H9 (cell line): ENCODE measurements around the gene SMAD7. TPM values are rescaled to one million over a fixed set of nuclear protein-coding genes. Genes with fewer than 3 reads are reported as not detected.
A peak's percentile ranks its signal among the peaks of the same experiment; 100 is the strongest.

Source experiments
- DNase-seq: peaks from one replicate; pipeline ENCODE4 v3.0.0-alpha.2; 2017
- H2AFZ ChIP-seq: one replicate; pipeline ENCODE4 v1.6.1; 2013; ENCODE audit warnings: mild to moderate bottlenecking, low read length, control low read depth, moderate library complexity
- H2AK5ac ChIP-seq: 2 replicates; pipeline ENCODE4 v1.6.1; 2013; ENCODE audit warnings: low read length, control low read depth, mixed read lengths; ENCODE audit not compliant: insufficient read length
- H2BK120ac ChIP-seq: one replicate; pipeline ENCODE4 v1.6.1; 2013; ENCODE audit warnings: low read depth, mild to moderate bottlenecking, low read length, control low read depth, inconsistent platforms; ENCODE audit not compliant: poor library complexity, severe bottlenecking
- H2BK12ac ChIP-seq: 2 replicates; pipeline ENCODE4 v1.6.1; 2013; ENCODE audit warnings: low read length, control low read depth, mixed read lengths, low read depth; ENCODE audit not compliant: insufficient read length
- H2BK15ac ChIP-seq: 2 replicates; pipeline ENCODE4 v1.6.1; 2013; ENCODE audit warnings: low read depth, low read length, control low read depth
- H2BK20ac ChIP-seq: one replicate; pipeline ENCODE4 v1.6.1; 2013; ENCODE audit warnings: low read depth, mild to moderate bottlenecking, low read length, control low read depth, inconsistent platforms; ENCODE audit not compliant: poor library complexity, severe bottlenecking
- H2BK5ac ChIP-seq: 2 replicates; pipeline ENCODE4 v1.6.1; 2013; ENCODE audit warnings: low read length, control low read depth, mixed read lengths; ENCODE audit not compliant: insufficient read length
- H3K14ac ChIP-seq: 2 replicates; pipeline ENCODE4 v1.6.1; 2013; ENCODE audit warnings: low read length, control low read depth; ENCODE audit not compliant: insufficient read depth
- H3K18ac ChIP-seq: 2 replicates; pipeline ENCODE4 v1.6.1; 2013; ENCODE audit warnings: low read depth, mild to moderate bottlenecking, mixed read lengths, low read length, control low read depth; ENCODE audit not compliant: insufficient read length
- H3K23ac ChIP-seq: 2 replicates; pipeline ENCODE4 v1.6.1; 2013; ENCODE audit warnings: low read length, control low read depth, mixed read lengths, low read depth; ENCODE audit not compliant: insufficient read length
- H3K23me2 ChIP-seq: 2 replicates; pipeline ENCODE4 v1.6.1; 2013; ENCODE audit warnings: low read depth, mild to moderate bottlenecking, mixed read lengths, low read length, control low read depth; ENCODE audit not compliant: insufficient read length, poor library complexity, severe bottlenecking
- H3K27ac ChIP-seq: 2 replicates; pipeline ENCODE4 v1.5.1; 2013; ENCODE audit warnings: low read length, control low read depth, mixed read lengths, low read depth; ENCODE audit not compliant: insufficient read length
- H3K27me3 ChIP-seq: 2 replicates; pipeline ENCODE4 v1.6.1; 2013; ENCODE audit warnings: low read length, control low read depth, inconsistent platforms; ENCODE audit not compliant: insufficient read depth
- H3K4ac ChIP-seq: 2 replicates; pipeline ENCODE4 v1.6.1; 2013; ENCODE audit warnings: low read depth, mild to moderate bottlenecking, control low read depth, inconsistent platforms, low read length, moderate library complexity
- H3K4me1 ChIP-seq: 2 replicates; pipeline ENCODE4 v1.6.1; 2013; ENCODE audit warnings: low read length, control low read depth, inconsistent platforms; ENCODE audit not compliant: insufficient read depth
- H3K4me2 ChIP-seq: 2 replicates; pipeline ENCODE4 v1.6.1; 2013; ENCODE audit warnings: low read length, control low read depth, mixed read lengths; ENCODE audit not compliant: insufficient read length, insufficient read depth
- H3K56ac ChIP-seq: 2 replicates; pipeline ENCODE4 v1.6.1; 2013; ENCODE audit warnings: low read depth, mild to moderate bottlenecking, mixed read lengths, low read length, control low read depth; ENCODE audit not compliant: insufficient read length
- H3K79me1 ChIP-seq: 2 replicates; pipeline ENCODE4 v1.6.1; 2013; ENCODE audit warnings: low read depth, mild to moderate bottlenecking, moderate library complexity, low read length, control low read depth, inconsistent platforms; ENCODE audit not compliant: insufficient read depth, poor library complexity, severe bottlenecking
- H3K79me2 ChIP-seq: 2 replicates; pipeline ENCODE4 v1.6.1; 2013; ENCODE audit warnings: low read length, control low read depth, inconsistent platforms; ENCODE audit not compliant: insufficient read depth
- H3K9ac ChIP-seq: 2 replicates; pipeline ENCODE4 v1.6.1; 2013; ENCODE audit warnings: low read length, control low read depth, mixed read lengths; ENCODE audit not compliant: insufficient read length; ENCODE audit errors: extremely low read depth
- H3K9me3 ChIP-seq: one replicate; pipeline ENCODE4 v1.6.1; 2013; ENCODE audit warnings: low read depth, low read length, inconsistent platforms; ENCODE audit not compliant: control insufficient read depth
- H3T11ph ChIP-seq: one replicate; pipeline ENCODE4 v1.6.1; 2013; ENCODE audit warnings: mild to moderate bottlenecking, low read length, control low read depth, inconsistent platforms
- H4K20me1 ChIP-seq: one replicate; pipeline ENCODE4 v1.6.1; 2013; ENCODE audit not compliant: control insufficient read depth, insufficient read length, insufficient read depth
- H4K5ac ChIP-seq: 2 replicates; pipeline ENCODE4 v1.6.1; 2013; ENCODE audit warnings: low read depth, mild to moderate bottlenecking, mixed read lengths, low read length, control low read depth; ENCODE audit not compliant: insufficient read length
- H4K8ac ChIP-seq: replicated peaks from 2 replicates; pipeline ENCODE4 v1.6.1; 2013; ENCODE audit warnings: low read length, control low read depth, mixed read lengths, low read depth; ENCODE audit not compliant: insufficient read length
- H4K91ac ChIP-seq: 2 replicates; pipeline ENCODE4 v1.6.1; 2013; ENCODE audit warnings: low read depth, mild to moderate bottlenecking, moderate library complexity, mixed read lengths, low read length, control low read depth; ENCODE audit not compliant: insufficient read length
- H3K27ac Mint-ChIP-seq, 3 experiments: 2 replicates in 2 of 3; 3 replicates in 1 of 3; pipeline ENCODE4 v1.8.0; 2020 to 2021; ENCODE audit warnings: mixed read lengths in 3 of 3, mild to moderate bottlenecking in 1 of 3, moderate library complexity in 1 of 3
- H3K27me3 Mint-ChIP-seq: 2 replicates; pipeline ENCODE4 v1.8.0; 2021; ENCODE audit warnings: low read depth, mild to moderate bottlenecking, moderate library complexity, mixed read lengths
- H3K36me3 Mint-ChIP-seq, 3 experiments: 2 replicates in 2 of 3; 3 replicates in 1 of 3; pipeline ENCODE4 v1.8.0; 2020 to 2021; ENCODE audit warnings: low read depth in 3 of 3, mixed read lengths in 3 of 3; ENCODE audit not compliant: insufficient read depth in 1 of 3
- H3K4me1 Mint-ChIP-seq, 2 experiments: 2 replicates each; pipeline ENCODE4 v1.8.0; 2020; ENCODE audit warnings: mixed read lengths in 2 of 2
- H3K4me3 Mint-ChIP-seq, 2 experiments: 2 replicates in 1 of 2; 3 replicates in 1 of 2; pipeline ENCODE4 v1.8.0; 2020 to 2021; ENCODE audit warnings: mild to moderate bottlenecking in 2 of 2, mixed read lengths in 2 of 2, moderate library complexity in 1 of 2
- H3K9me3 Mint-ChIP-seq, 2 experiments: 2 replicates in 1 of 2; 3 replicates in 1 of 2; pipeline ENCODE4 v1.8.0; 2020; ENCODE audit warnings: mild to moderate bottlenecking in 2 of 2, mixed read lengths in 2 of 2, moderate library complexity in 1 of 2
- CTCF ChIP-seq: fragments of 200-600 bp; sonication (generic); conservative IDR thresholded peaks from 3 replicates; pipeline ENCODE4 v1.8.0; 2021; ENCODE audit warnings: antibody characterized with exemption, mild to moderate bottlenecking
- WGBS: extraction: QIAGEN DNeasy Blood & Tissue Kit; methylation state at CpG from one replicate; pipeline ENCODE4 v1.1.7; 2013; ENCODE audit warnings: missing lambda C conversion rate, low lambda C conversion rate, mixed read lengths; ENCODE audit not compliant: insufficient read length; ENCODE audit errors: extremely low coverage; 5-methylcytosine and 5-hydroxymethylcytosine counted together
- total RNA-seq: library from RNA; stranded (reverse); gene quantifications from 2 replicates; pipeline ENCODE4 v1.2.1, GENCODE V29; 2021

Gene SMAD7
- total RNA-seq, 1 experiment from 2014 or later, result 27.7 TPM

- no peak overlapping the region for H2BK120ac ChIP-seq
- H4K20me1 ChIP-seq, result no peaks in the 10 kb centered on the region
- H3T11ph ChIP-seq, result no peak overlapping the region
- no peaks in the 10 kb centered on the region for H3K27me3 ChIP-seq
- no peak overlapping the region for H3K14ac ChIP-seq
- H3K9me3 Mint-ChIP-seq, result no peaks in the 10 kb centered on the region
- no peak overlapping the region for H3K27ac ChIP-seq
- H4K91ac ChIP-seq, result no peak overlapping the region
- H3K4me1 ChIP-seq, result peaks cover 7% of the 10 kb centered on the region
- H2BK20ac ChIP-seq, result no peak overlapping the region
- H2AK5ac ChIP-seq, result no peak overlapping the region
- no peaks in the 10 kb centered on the region for H3K79me1 ChIP-seq
- H2BK15ac ChIP-seq, result no peak overlapping the region
- DNase-seq, result peak; percentile 19
- no peak overlapping the region for H3K4me2 ChIP-seq
- no peak overlapping the region for H2BK12ac ChIP-seq
- no peak for TF ChIP-seq CTCF
- H3K4me1 Mint-ChIP-seq, result peaks cover 43 to 50% of the 10 kb centered on the region in 2 experiments
- H3K79me2 ChIP-seq, result peaks cover 23% of the 10 kb centered on the region; the same call in 1 of the 2 replicates
- WGBS, result no CpG with 5 or more reads among the region's 7 CpGs
- no peak overlapping the region for H4K5ac ChIP-seq
- no peak overlapping the region for H3K56ac ChIP-seq
- no peak overlapping the region for H3K23ac ChIP-seq
- no peaks in the 10 kb centered on the region for H3K27me3 Mint-ChIP-seq
- H3K18ac ChIP-seq, result no peak overlapping the region
- H3K23me2 ChIP-seq, result no peaks in the 10 kb centered on the region
- H3K9ac ChIP-seq, result no peak overlapping the region
- H3K27ac Mint-ChIP-seq, result peak overlapping the region in 1 of 3 experiments; percentile 49; a peak in 1 of 7 replicates
- H3K36me3 Mint-ChIP-seq, result peaks cover 15 to 49% (median 32%) of the 10 kb centered on the region in 3 experiments
- H3K4me3 Mint-ChIP-seq, result no peak overlapping the region
- H4K8ac ChIP-seq, result no peak overlapping the region
- H3K9me3 ChIP-seq, result no peaks in the 10 kb centered on the region
- H3K4ac ChIP-seq, result no peak overlapping the region
- H2AFZ ChIP-seq, result no peak overlapping the region
- no peak overlapping the region for H2BK5ac ChIP-seq
Measured at GRCh38 chr18:48922226-48922800, 28.5 kb downstream of the SMAD7 start.
